H9 (cell line): ENCODE data around the gene ZNF445. TPM values are rescaled to one million over a fixed set of nuclear protein-coding genes. Genes with fewer than 3 reads are reported as not detected.

ENCODE experiments used
- DNase-seq: peaks from one replicate; pipeline ENCODE4 v3.0.0-alpha.2; 2017
- H2AFZ ChIP-seq: one replicate; pipeline ENCODE4 v1.6.1; 2013; ENCODE audit warnings: mild to moderate bottlenecking, low read length, control low read depth, moderate library complexity
- H2AK5ac ChIP-seq: 2 replicates; pipeline ENCODE4 v1.6.1; 2013; ENCODE audit warnings: low read length, control low read depth, mixed read lengths; ENCODE audit not compliant: insufficient read length
- H2BK120ac ChIP-seq: one replicate; pipeline ENCODE4 v1.6.1; 2013; ENCODE audit warnings: low read depth, mild to moderate bottlenecking, low read length, control low read depth, inconsistent platforms; ENCODE audit not compliant: poor library complexity, severe bottlenecking
- H2BK12ac ChIP-seq: 2 replicates; pipeline ENCODE4 v1.6.1; 2013; ENCODE audit warnings: low read length, control low read depth, mixed read lengths, low read depth; ENCODE audit not compliant: insufficient read length
- H2BK15ac ChIP-seq: 2 replicates; pipeline ENCODE4 v1.6.1; 2013; ENCODE audit warnings: low read depth, low read length, control low read depth
- H2BK20ac ChIP-seq: one replicate; pipeline ENCODE4 v1.6.1; 2013; ENCODE audit warnings: low read depth, mild to moderate bottlenecking, low read length, control low read depth, inconsistent platforms; ENCODE audit not compliant: poor library complexity, severe bottlenecking
- H2BK5ac ChIP-seq: 2 replicates; pipeline ENCODE4 v1.6.1; 2013; ENCODE audit warnings: low read length, control low read depth, mixed read lengths; ENCODE audit not compliant: insufficient read length
- H3K14ac ChIP-seq: 2 replicates; pipeline ENCODE4 v1.6.1; 2013; ENCODE audit warnings: low read length, control low read depth; ENCODE audit not compliant: insufficient read depth
- H3K18ac ChIP-seq: 2 replicates; pipeline ENCODE4 v1.6.1; 2013; ENCODE audit warnings: low read depth, mild to moderate bottlenecking, mixed read lengths, low read length, control low read depth; ENCODE audit not compliant: insufficient read length
- H3K23ac ChIP-seq: 2 replicates; pipeline ENCODE4 v1.6.1; 2013; ENCODE audit warnings: low read length, control low read depth, mixed read lengths, low read depth; ENCODE audit not compliant: insufficient read length
- H3K23me2 ChIP-seq: 2 replicates; pipeline ENCODE4 v1.6.1; 2013; ENCODE audit warnings: low read depth, mild to moderate bottlenecking, mixed read lengths, low read length, control low read depth; ENCODE audit not compliant: insufficient read length, poor library complexity, severe bottlenecking
- H3K27ac ChIP-seq: 2 replicates; pipeline ENCODE4 v1.5.1; 2013; ENCODE audit warnings: low read length, control low read depth, mixed read lengths, low read depth; ENCODE audit not compliant: insufficient read length
- H3K27me3 ChIP-seq: 2 replicates; pipeline ENCODE4 v1.6.1; 2013; ENCODE audit warnings: low read length, control low read depth, inconsistent platforms; ENCODE audit not compliant: insufficient read depth
- H3K4ac ChIP-seq: 2 replicates; pipeline ENCODE4 v1.6.1; 2013; ENCODE audit warnings: low read depth, mild to moderate bottlenecking, control low read depth, inconsistent platforms, low read length, moderate library complexity
- H3K4me1 ChIP-seq: 2 replicates; pipeline ENCODE4 v1.6.1; 2013; ENCODE audit warnings: low read length, control low read depth, inconsistent platforms; ENCODE audit not compliant: insufficient read depth
- H3K4me2 ChIP-seq: 2 replicates; pipeline ENCODE4 v1.6.1; 2013; ENCODE audit warnings: low read length, control low read depth, mixed read lengths; ENCODE audit not compliant: insufficient read length, insufficient read depth
- H3K56ac ChIP-seq: 2 replicates; pipeline ENCODE4 v1.6.1; 2013; ENCODE audit warnings: low read depth, mild to moderate bottlenecking, mixed read lengths, low read length, control low read depth; ENCODE audit not compliant: insufficient read length
- H3K79me1 ChIP-seq: 2 replicates; pipeline ENCODE4 v1.6.1; 2013; ENCODE audit warnings: low read depth, mild to moderate bottlenecking, moderate library complexity, low read length, control low read depth, inconsistent platforms; ENCODE audit not compliant: insufficient read depth, poor library complexity, severe bottlenecking
- H3K79me2 ChIP-seq: 2 replicates; pipeline ENCODE4 v1.6.1; 2013; ENCODE audit warnings: low read length, control low read depth, inconsistent platforms; ENCODE audit not compliant: insufficient read depth
- H3K9ac ChIP-seq: 2 replicates; pipeline ENCODE4 v1.6.1; 2013; ENCODE audit warnings: low read length, control low read depth, mixed read lengths; ENCODE audit not compliant: insufficient read length; ENCODE audit errors: extremely low read depth
- H3K9me3 ChIP-seq: one replicate; pipeline ENCODE4 v1.6.1; 2013; ENCODE audit warnings: low read depth, low read length, inconsistent platforms; ENCODE audit not compliant: control insufficient read depth
- H3T11ph ChIP-seq: one replicate; pipeline ENCODE4 v1.6.1; 2013; ENCODE audit warnings: mild to moderate bottlenecking, low read length, control low read depth, inconsistent platforms
- H4K20me1 ChIP-seq: one replicate; pipeline ENCODE4 v1.6.1; 2013; ENCODE audit not compliant: control insufficient read depth, insufficient read length, insufficient read depth
- H4K5ac ChIP-seq: 2 replicates; pipeline ENCODE4 v1.6.1; 2013; ENCODE audit warnings: low read depth, mild to moderate bottlenecking, mixed read lengths, low read length, control low read depth; ENCODE audit not compliant: insufficient read length
- H4K8ac ChIP-seq: replicated peaks from 2 replicates; pipeline ENCODE4 v1.6.1; 2013; ENCODE audit warnings: low read length, control low read depth, mixed read lengths, low read depth; ENCODE audit not compliant: insufficient read length
- H4K91ac ChIP-seq: 2 replicates; pipeline ENCODE4 v1.6.1; 2013; ENCODE audit warnings: low read depth, mild to moderate bottlenecking, moderate library complexity, mixed read lengths, low read length, control low read depth; ENCODE audit not compliant: insufficient read length
- H3K27ac Mint-ChIP-seq, 3 experiments: 2 replicates in 2 of 3; 3 replicates in 1 of 3; pipeline ENCODE4 v1.8.0; 2020 to 2021; ENCODE audit warnings: mixed read lengths in 3 of 3, mild to moderate bottlenecking in 1 of 3, moderate library complexity in 1 of 3
- H3K27me3 Mint-ChIP-seq: 2 replicates; pipeline ENCODE4 v1.8.0; 2021; ENCODE audit warnings: low read depth, mild to moderate bottlenecking, moderate library complexity, mixed read lengths
- H3K36me3 Mint-ChIP-seq, 3 experiments: 2 replicates in 2 of 3; 3 replicates in 1 of 3; pipeline ENCODE4 v1.8.0; 2020 to 2021; ENCODE audit warnings: low read depth in 3 of 3, mixed read lengths in 3 of 3; ENCODE audit not compliant: insufficient read depth in 1 of 3
- H3K4me1 Mint-ChIP-seq, 2 experiments: 2 replicates each; pipeline ENCODE4 v1.8.0; 2020; ENCODE audit warnings: mixed read lengths in 2 of 2
- H3K4me3 Mint-ChIP-seq, 2 experiments: 2 replicates in 1 of 2; 3 replicates in 1 of 2; pipeline ENCODE4 v1.8.0; 2020 to 2021; ENCODE audit warnings: mild to moderate bottlenecking in 2 of 2, mixed read lengths in 2 of 2, moderate library complexity in 1 of 2
- H3K9me3 Mint-ChIP-seq, 2 experiments: 2 replicates in 1 of 2; 3 replicates in 1 of 2; pipeline ENCODE4 v1.8.0; 2020; ENCODE audit warnings: mild to moderate bottlenecking in 2 of 2, mixed read lengths in 2 of 2, moderate library complexity in 1 of 2
- WGBS: extraction: QIAGEN DNeasy Blood & Tissue Kit; methylation state at CpG from one replicate; pipeline ENCODE4 v1.1.7; 2013; ENCODE audit warnings: missing lambda C conversion rate, low lambda C conversion rate, mixed read lengths; ENCODE audit not compliant: insufficient read length; ENCODE audit errors: extremely low coverage; 5-methylcytosine and 5-hydroxymethylcytosine counted together
- total RNA-seq: library from RNA; stranded (reverse); gene quantifications from 2 replicates; pipeline ENCODE4 v1.2.1, GENCODE V29; 2021
- TF ChIP-seq, protein P1 (sequence below): fragments of 200-600 bp; sonication (generic); conservative IDR thresholded peaks from 3 replicates; pipeline ENCODE4 v1.8.0; 2021; ENCODE audit warnings: antibody characterized with exemption, mild to moderate bottlenecking

The ZNF445 gene
- total RNA-seq, 1 experiment from 2014 or later: 26.0 TPM

DNA sequence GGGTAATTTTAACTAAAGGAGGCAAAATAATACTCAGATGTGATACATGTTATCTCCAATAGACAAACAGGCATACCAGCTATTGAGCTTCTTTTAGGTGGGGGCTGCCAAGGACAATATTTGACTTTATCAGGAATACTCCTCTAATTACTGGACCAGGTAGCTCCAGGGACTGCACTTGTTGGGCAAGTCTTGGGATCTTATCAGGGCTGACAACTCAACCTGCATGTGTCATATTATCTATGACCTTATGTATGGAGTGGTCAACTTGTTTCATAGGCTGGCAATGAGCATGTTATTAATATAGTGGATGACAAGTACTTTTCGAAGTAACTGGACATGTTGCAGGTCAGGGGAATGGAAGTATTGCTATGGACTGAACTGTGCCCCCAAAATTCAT lies 15.0 kb upstream of the ZNF445 start:
- Histone ChIP-seq H3K23me2 (no peaks in the 10 kb centered on the region), H3K27ac (no peak overlapping the region), H3K9me3 (peaks cover 14% of the 10 kb centered on the region), H3K56ac (no peak overlapping the region), H4K8ac (no peak overlapping the region), H2BK15ac (no peak overlapping the region), H3K4me2 (no peak overlapping the region), H2BK12ac (no peak overlapping the region), H2BK120ac (no peak overlapping the region), H4K20me1 (no peaks in the 10 kb centered on the region), H3K14ac (no peak overlapping the region), H3K4me1 (no peaks in the 10 kb centered on the region), H3T11ph (no peak overlapping the region), H3K18ac (no peak overlapping the region), H2BK20ac (no peak overlapping the region), H3K4ac (no peak overlapping the region), H2AFZ (no peak overlapping the region), H2BK5ac (no peak overlapping the region), H3K27me3 (no peaks in the 10 kb centered on the region), H2AK5ac (no peak overlapping the region), H3K23ac (no peak overlapping the region), H3K9ac (no peak overlapping the region), H3K79me1 (peaks cover under 1% of the 10 kb centered on the region), H4K91ac (no peak overlapping the region), H4K5ac (no peak overlapping the region), H3K79me2 (no peaks in the 10 kb centered on the region)
- no peak overlapping the region for H3K4me3 Mint-ChIP-seq
- no CpG with 5 or more reads among the region's 1 CpG for WGBS
- peaks cover 31 to 64% (median 56%) of the 10 kb centered on the region in 3 experiments for H3K36me3 Mint-ChIP-seq
- no peak overlapping the region for H3K27ac Mint-ChIP-seq
- TF ChIP-seq, protein P1, sequence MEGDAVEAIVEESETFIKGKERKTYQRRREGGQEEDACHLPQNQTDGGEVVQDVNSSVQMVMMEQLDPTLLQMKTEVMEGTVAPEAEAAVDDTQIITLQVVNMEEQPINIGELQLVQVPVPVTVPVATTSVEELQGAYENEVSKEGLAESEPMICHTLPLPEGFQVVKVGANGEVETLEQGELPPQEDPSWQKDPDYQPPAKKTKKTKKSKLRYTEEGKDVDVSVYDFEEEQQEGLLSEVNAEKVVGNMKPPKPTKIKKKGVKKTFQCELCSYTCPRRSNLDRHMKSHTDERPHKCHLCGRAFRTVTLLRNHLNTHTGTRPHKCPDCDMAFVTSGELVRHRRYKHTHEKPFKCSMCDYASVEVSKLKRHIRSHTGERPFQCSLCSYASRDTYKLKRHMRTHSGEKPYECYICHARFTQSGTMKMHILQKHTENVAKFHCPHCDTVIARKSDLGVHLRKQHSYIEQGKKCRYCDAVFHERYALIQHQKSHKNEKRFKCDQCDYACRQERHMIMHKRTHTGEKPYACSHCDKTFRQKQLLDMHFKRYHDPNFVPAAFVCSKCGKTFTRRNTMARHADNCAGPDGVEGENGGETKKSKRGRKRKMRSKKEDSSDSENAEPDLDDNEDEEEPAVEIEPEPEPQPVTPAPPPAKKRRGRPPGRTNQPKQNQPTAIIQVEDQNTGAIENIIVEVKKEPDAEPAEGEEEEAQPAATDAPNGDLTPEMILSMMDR: no peak
- H3K27me3 Mint-ChIP-seq: peaks cover 2% of the 10 kb centered on the region; the same call in 1 of the 2 replicates
- peaks cover 32 to 45% of the 10 kb centered on the region in 2 experiments for H3K9me3 Mint-ChIP-seq
- DNase-seq: no peak
- no peaks in the 10 kb centered on the region for H3K4me1 Mint-ChIP-seq
